Measurements from ENCODE around the gene PXYLP1. TPM values are rescaled to one million over a fixed set of nuclear protein-coding genes. Genes with fewer than 3 reads are reported as not detected.

Gene PXYLP1
- total and polyA plus RNA-seq, 9 of the 15 experiments (the other 6 are each of a cell fraction or from before 2014, with no cell fraction given) = 0.80 to 2.9 (median 1.3) TPM

GRCh38 chr3:141334627-141335250 lies 103.1 kb downstream of the PXYLP1 start:
- Histone ChIP-seq H3K9me1 (ENCODE audit: control insufficient read depth, insufficient read depth, low read length) (no peaks in the 10 kb centered on the region), H3K36me3 (ENCODE audit: control insufficient read depth, insufficient read depth, low read length) (no peaks in the 10 kb centered on the region), H3K4me1 (replicated peaks in 1 of 2; ENCODE audit: control insufficient read depth in 2 of 2, insufficient read depth in 2 of 2, low read length in 2 of 2) (peaks cover 13 to 61% of the 10 kb centered on the region in 2 experiments), H3K4me3 (no peak overlapping the region), H2AFZ (ENCODE audit: low read depth, low read length) (peak overlapping the region; percentile 4; the same call in 1 of the 2 replicates), H3K9ac (ENCODE audit: insufficient read depth in 1 of 2, low read depth in 2 of 2, low read length in 2 of 2) (no peak overlapping the region), H3K27me3 (ENCODE audit: control insufficient read depth in 2 of 2, insufficient read depth in 2 of 2, low read length in 2 of 2) (no peaks in the 10 kb centered on the region), H3K79me2 (ENCODE audit: control insufficient read depth, insufficient read depth, low read length) (no peaks in the 10 kb centered on the region), H3K9me3 (replicated peaks; ENCODE audit: control insufficient read depth, insufficient read depth, low read depth, low read length) (no peaks in the 10 kb centered on the region), H4K20me1 (replicated peaks; ENCODE audit: control insufficient read depth, insufficient read depth, low read length) (no peaks in the 10 kb centered on the region), H3K4me2 (ENCODE audit: insufficient read depth, low read length) (no peak overlapping the region), H3K27ac (ENCODE audit: extremely low read depth, low read depth, low read length) (no peak overlapping the region)
- POLR2A ChIA-PET = interaction anchor here (0.8 to 1.5 kb wide), 3 partner anchors 10 to 26 kb away, joined by 3 read pairs; no protein-coding TSS in a partner anchor
- no TSS peak for BruUV-seq (replicated peaks)
- CTCF ChIA-PET (ENCODE audit: low intra/inter-chr PET ratio) = no interaction called here
- WGBS (ENCODE audit: insufficient coverage, low coverage, missing lambda C conversion rate) = 87% methylated on average over 9 of the region's 11 CpGs
- in situ Hi-C loops (cut with MboI) (no loop called here), intact Hi-C loops (cut with micrococcal nuclease) (no loop called here)
- FAIRE-seq (no peak), DNase-seq (ENCODE audit: extremely low read depth in 1 of 4, low spot score in 3 of 4) (no peak), ATAC-seq (no peak)
- TF ChIP-seq CXXC5 (CRISPR knock-in tag; IDR thresholded peaks at IDR 0.05) (no peak), LCOR (CRISPR knock-in tag; IDR thresholded peaks at IDR 0.05) (no peak), ZBTB26 (CRISPR knock-in tag; IDR thresholded peaks at IDR 0.05) (no peak), PRMT5 (CRISPR knock-in tag; IDR thresholded peaks at IDR 0.05) (no peak), ZNF431 (CRISPR knock-in tag; IDR thresholded peaks at IDR 0.05) (no peak), NFIC (IDR thresholded peaks at IDR 0.05) (no peak), SP2 (IDR thresholded peaks at IDR 0.05; ENCODE audit: extremely low read depth, low read depth, low read length, poor library complexity, severe bottlenecking) (no peak), SMAD2 (IDR thresholded peaks at IDR 0.05; ENCODE audit: low read depth, low read length) (no peak), ARID3B (CRISPR knock-in tag; IDR thresholded peaks at IDR 0.05; ENCODE audit: borderline replicate concordance) (no peak), EP300 (IDR thresholded peaks at IDR 0.05; ENCODE audit: low read length) (no peak), HMG20B (CRISPR knock-in tag; IDR thresholded peaks at IDR 0.05) (no peak), SRSF3 (IDR thresholded peaks at IDR 0.05; ENCODE audit: insufficient read depth, low read length) (no peak), STAT5A (IDR thresholded peaks at IDR 0.05; ENCODE audit: borderline replicate concordance, low read length) (no peak), RNF2 (IDR thresholded peaks at IDR 0.05) (no peak), USF2 (CRISPR knock-in tag; IDR thresholded peaks at IDR 0.05) (no peak), GATAD2A (IDR thresholded peaks at IDR 0.05) (no peak)

Measured in K562 (cell line).